Keratinocyte (primary cell): ENCODE data around the gene ING5. TPM values are rescaled to one million over a fixed set of nuclear protein-coding genes. Genes with fewer than 3 reads are reported as not detected.
A peak's percentile ranks its signal among the peaks of the same experiment; 100 is the strongest.

Source experiments
- DNase-seq: peaks from one replicate; pipeline ENCODE4 v3.0.0-alpha.2; 2011; ENCODE audit warnings: low read depth, missing footprints, low spot score
- FAIRE-seq: peaks from 2 replicates; lab custom pipeline; 2011; peaks lifted over from hg19 to GRCh38; lab: Jason Lieb, UNC
- H2AFZ ChIP-seq: 2 replicates; pipeline ENCODE4 v1.6.0; 2012; ENCODE audit warnings: low read length, control low read depth, inconsistent platforms; ENCODE audit not compliant: control insufficient read depth
- H3K27ac ChIP-seq: 2 replicates; pipeline ENCODE4 v1.5.1; 2011; ENCODE audit warnings: low read length; ENCODE audit not compliant: control insufficient read depth, insufficient read depth
- H3K27me3 ChIP-seq: 3 replicates; pipeline ENCODE4 v1.6.0; 2011; ENCODE audit warnings: low read length; ENCODE audit not compliant: control insufficient read depth, insufficient read depth; ENCODE audit errors: extremely low read depth
- H3K36me3 ChIP-seq, 2 experiments: 2 replicates in 1 of 2; 3 replicates in 1 of 2; pipeline ENCODE4 v1.5.1; 2011; ENCODE audit warnings: low read length in 2 of 2, mild to moderate bottlenecking in 1 of 2; ENCODE audit not compliant: control insufficient read depth in 2 of 2, insufficient read depth in 2 of 2; ENCODE audit errors: extremely low read depth in 1 of 2
- H3K4me1 ChIP-seq: 3 replicates; pipeline ENCODE4 v1.5.1; 2011; ENCODE audit warnings: low read length; ENCODE audit not compliant: control insufficient read depth, insufficient read depth; ENCODE audit errors: extremely low read depth
- H3K4me2 ChIP-seq: 3 replicates; pipeline ENCODE4 v1.6.0; 2011; ENCODE audit warnings: low read depth, low read length; ENCODE audit not compliant: control insufficient read depth, insufficient read depth; ENCODE audit errors: extremely low read depth
- H3K4me3 ChIP-seq, 3 experiments: fragments of 200-600 bp in 1 of 3; sonication (generic) in 1 of 3; 2 replicates in 2 of 3; 3 replicates in 1 of 3; pipeline ENCODE4 v1.5.1; 2011 to 2016; ENCODE audit warnings: low read length in 3 of 3, mild to moderate bottlenecking in 3 of 3, control low read depth in 2 of 3, inconsistent platforms in 1 of 3, low read depth in 1 of 3, mixed read lengths in 1 of 3, mixed run types in 1 of 3, moderate library complexity in 1 of 3; ENCODE audit not compliant: control insufficient read depth in 2 of 3, insufficient read depth in 2 of 3; ENCODE audit errors: extremely low read depth in 1 of 3
- H3K79me2 ChIP-seq: 2 replicates; pipeline ENCODE4 v1.6.0; 2012; ENCODE audit warnings: low read length; ENCODE audit not compliant: control insufficient read depth, insufficient read depth
- H3K9ac ChIP-seq: 3 replicates; pipeline ENCODE4 v1.6.0; 2011; ENCODE audit warnings: low read length; ENCODE audit not compliant: control insufficient read depth, insufficient read depth; ENCODE audit errors: extremely low read depth
- H3K9me1 ChIP-seq: 3 replicates; pipeline ENCODE4 v1.6.0; 2011; ENCODE audit warnings: low read length; ENCODE audit not compliant: control insufficient read depth, insufficient read depth; ENCODE audit errors: extremely low read depth
- H3K9me3 ChIP-seq: 2 replicates; pipeline ENCODE4 v1.5.1; 2012; ENCODE audit warnings: low read depth, low read length; ENCODE audit not compliant: control insufficient read depth
- H4K20me1 ChIP-seq: 3 replicates; pipeline ENCODE4 v1.6.0; 2011; ENCODE audit warnings: low read length; ENCODE audit not compliant: control insufficient read depth, insufficient read depth; ENCODE audit errors: extremely low read depth
- CTCF ChIP-seq, 3 experiments: IDR thresholded peaks in 1 of 3; conservative IDR thresholded peaks in 1 of 3; optimal IDR thresholded peaks in 1 of 3; 2 replicates in 2 of 3; 3 replicates in 1 of 3; pipeline versions ENCODE3 to v1.5.1; 2011; ENCODE audit warnings: low read length in 3 of 3, mild to moderate bottlenecking in 3 of 3, moderate library complexity in 2 of 3, control low read depth in 1 of 3, inconsistent platforms in 1 of 3; ENCODE audit not compliant: insufficient read depth in 2 of 3; ENCODE audit errors: extremely low read depth in 1 of 3
- EZH2 ChIP-seq: IDR thresholded peaks from one replicate; pipeline ENCODE4 v1.6.1; 2012; ENCODE audit warnings: inconsistent platforms, mild to moderate bottlenecking, low read length, moderate library complexity
- dilution Hi-C: fragments of 300-500 bp; cut with MboI; formaldehyde crosslinking; loops from one replicate; pipeline ENCODE4 v1.7.0; 2020; ENCODE audit warnings: low sequenced_read_pairs; ENCODE audit not compliant: extremely low pct_ligation_motif_present
- polyA plus RNA-seq, 5 experiments: library from polyadenylated mRNA; depleted of rRNA in 3 of 5; stranded (reverse) in 3 of 5; stranded (forward) in 1 of 5; unstranded in 1 of 5; fragments of >200 nt; gene quantifications; 1 replicate in 1 of 5; 2 replicates in 3 of 5; 3 replicates in 1 of 5; pipeline versions ENCODE4 v1.2.1 to v1.2.3, GENCODE V29; 2011 to 2012; ENCODE audit warnings: missing spikeins in 2 of 5, low read depth in 1 of 5, low replicate concordance in 1 of 5

ING5 gene
- polyA plus RNA-seq, 1 donor (not counting 4 experiments of a cell fraction or from before 2014, with no cell fraction given) = 19.1 TPM

- Histone ChIP-seq H3K9me3 (no peaks in the 10 kb centered on the region), H3K27me3 (no peaks in the 10 kb centered on the region), H3K4me1 (peaks cover 24% of the 10 kb centered on the region), H3K9ac (peak within 1 kb of the TSS; percentile 84), H3K4me2 (peak within 1 kb of the TSS; percentile 81), H4K20me1 (no peaks in the 10 kb centered on the region), H2AFZ (peak within 1 kb of the TSS; percentile 70), H3K36me3 (no peaks in the 10 kb centered on the region), H3K4me3 (peak within 1 kb of the TSS; percentile 73 to 79 (median 79)), H3K79me2 (no peaks in the 10 kb centered on the region), H3K9me1 (peaks cover 2% of the 10 kb centered on the region), H3K27ac (peak within 1 kb of the TSS; percentile 75)
- FAIRE-seq (no peak), DNase-seq (no peak)
- dilution Hi-C loops = no loop called here
- TF ChIP-seq EZH2 (no peak), CTCF (optimal IDR thresholded peaks at IDR 0.05 in 1 of 3, IDR thresholded peaks at IDR 0.05 in 1 of 3, conservative IDR thresholded peaks at IDR 0.05 in 1 of 3; ENCODE audit: extremely low read depth in 1 of 3, insufficient read depth in 2 of 3, low read length in 3 of 3) (no peak)
Observed at GRCh38 chr2:241734467-241735208, 32.8 kb downstream of the ING5 start, which contains the start of gene D2HGDH. Gene D2HGDH, plus strand, starts transcription at chr2:241734630. Its CDS starts 595 bp downstream, at chr2:241735225.

- no peak for TF ChIP-seq CTCF (optimal IDR thresholded peaks at IDR 0.05 in 1 of 3, IDR thresholded peaks at IDR 0.05 in 1 of 3, conservative IDR thresholded peaks at IDR 0.05 in 1 of 3; ENCODE audit: extremely low read depth in 1 of 3, insufficient read depth in 2 of 3, low read length in 3 of 3)
- no peak for TF ChIP-seq EZH2
- Histone ChIP-seq H3K9me1 (peaks cover 2% of the 10 kb centered on the region), H3K27ac (no peak overlapping the region), H3K79me2 (no peaks in the 10 kb centered on the region), H3K9ac (no peak overlapping the region), H3K36me3 (no peaks in the 10 kb centered on the region), H4K20me1 (no peaks in the 10 kb centered on the region), H3K4me3 (no peak overlapping the region), H3K4me2 (no peak overlapping the region), H3K9me3 (no peaks in the 10 kb centered on the region), H3K27me3 (no peaks in the 10 kb centered on the region), H2AFZ (no peak overlapping the region), H3K4me1 (peaks cover 24% of the 10 kb centered on the region)
- no peak for FAIRE-seq
- dilution Hi-C loops = no loop called here
- DNase-seq = no peak
Observed at GRCh38 chr2:241736111-241736510, 34.3 kb downstream of the ING5 start.
